Activated naive CD8-positive, alpha-beta T cell treated with anti-CD3 and anti-CD28 coated beads, Interleukin-2, amount 50 U/mL, for 24 hours (primary cell): ENCODE results near the gene ADAT3.

Experiments used
- ATAC-seq: fragments of 150-1000 bp; cut with Tn5 transposase; one replicate; pipeline ENCODE4 v1.10.0; 2021
- DNase-seq: peaks from one replicate; pipeline ENCODE4 v3.0.0; 2021
- H3K27ac Mint-ChIP-seq: one replicate; pipeline ENCODE4 v1.8.0; 2021; ENCODE audit warnings: mild to moderate bottlenecking, mixed read lengths
- H3K27me3 Mint-ChIP-seq: one replicate; pipeline ENCODE4 v1.8.0; 2021; ENCODE audit warnings: mixed read lengths
- H3K36me3 Mint-ChIP-seq: one replicate; pipeline ENCODE4 v1.8.0; 2021; ENCODE audit warnings: low read depth, mixed read lengths
- H3K4me1 Mint-ChIP-seq: one replicate; pipeline ENCODE4 v1.8.0; 2021; ENCODE audit warnings: mixed read lengths
- H3K4me3 Mint-ChIP-seq: one replicate; pipeline ENCODE4 v1.8.0; 2021; ENCODE audit warnings: mild to moderate bottlenecking, moderate library complexity, mixed read lengths
- H3K9me3 Mint-ChIP-seq: one replicate; pipeline ENCODE4 v1.8.0; 2021; ENCODE audit warnings: mixed read lengths

Gene ADAT3

GRCh38 chr19:1943661-1944087, 38.5 kb downstream of the ADAT3 start:
- Mint-ChIP-seq H3K4me3 (peak overlapping the region; percentile 90), H3K27me3 (no peaks in the 10 kb centered on the region), H3K36me3 (peaks cover 2% of the 10 kb centered on the region), H3K27ac (peak overlapping the region; percentile 90), H3K4me1 (peaks cover 33% of the 10 kb centered on the region), H3K9me3 (no peaks in the 10 kb centered on the region)
- ATAC-seq (no peak), DNase-seq (no peak)

GRCh38 chr19:1944088-1944915, 39.1 kb downstream of the ADAT3 start:
- Mint-ChIP-seq H3K4me3 (no peak overlapping the region), H3K9me3 (no peaks in the 10 kb centered on the region), H3K4me1 (peaks cover 33% of the 10 kb centered on the region), H3K36me3 (peaks cover 2% of the 10 kb centered on the region), H3K27ac (peak overlapping the region; percentile 56), H3K27me3 (no peaks in the 10 kb centered on the region)
- ATAC-seq (no peak), DNase-seq (no peak)

- H3K27ac Mint-ChIP-seq = peak overlapping the region; percentile 56
- H3K4me3 Mint-ChIP-seq = no peak overlapping the region
- H3K36me3 Mint-ChIP-seq = peaks cover 2% of the 10 kb centered on the region
- H3K27me3 Mint-ChIP-seq = no peaks in the 10 kb centered on the region
- H3K4me1 Mint-ChIP-seq = peaks cover 28% of the 10 kb centered on the region
- ATAC-seq (no peak), DNase-seq (no peak)
- no peaks in the 10 kb centered on the region for H3K9me3 Mint-ChIP-seq
Measured at GRCh38 chr19:1944916-1945561, 39.8 kb downstream of the ADAT3 start.

- peaks cover 24% of the 10 kb centered on the region for H3K4me1 Mint-ChIP-seq
- peaks cover 2% of the 10 kb centered on the region for H3K36me3 Mint-ChIP-seq
- no peaks in the 10 kb centered on the region for H3K9me3 Mint-ChIP-seq
- DNase-seq (peak; percentile 42), ATAC-seq (no peak)
- no peaks in the 10 kb centered on the region for H3K27me3 Mint-ChIP-seq
- no peak overlapping the region for H3K27ac Mint-ChIP-seq
- H3K4me3 Mint-ChIP-seq = no peak overlapping the region
Measured at GRCh38 chr19:1945899-1946298, 40.7 kb downstream of the ADAT3 start.

- no peaks in the 10 kb centered on the region for H3K9me3 Mint-ChIP-seq
- no peaks in the 10 kb centered on the region for H3K27me3 Mint-ChIP-seq
- H3K4me1 Mint-ChIP-seq = peaks cover 23% of the 10 kb centered on the region
- H3K4me3 Mint-ChIP-seq = no peak overlapping the region
- no peak for ATAC-seq
- DNase-seq = no peak
- no peak overlapping the region for H3K27ac Mint-ChIP-seq
- H3K36me3 Mint-ChIP-seq = peaks cover 2% of the 10 kb centered on the region
Measured at GRCh38 chr19:1947651-1948209, 42.5 kb downstream of the ADAT3 start.

GRCh38 chr19:1949304-1950101, 44.3 kb downstream of the ADAT3 start:
- DNase-seq (no peak), ATAC-seq (no peak)
- H3K36me3 Mint-ChIP-seq = peaks cover 2% of the 10 kb centered on the region
- no peak overlapping the region for H3K4me3 Mint-ChIP-seq
- peaks cover 9% of the 10 kb centered on the region for H3K4me1 Mint-ChIP-seq
- H3K27me3 Mint-ChIP-seq = no peaks in the 10 kb centered on the region
- no peaks in the 10 kb centered on the region for H3K9me3 Mint-ChIP-seq
- no peak overlapping the region for H3K27ac Mint-ChIP-seq

- Mint-ChIP-seq H3K27me3 (no peaks in the 10 kb centered on the region), H3K36me3 (peaks cover 2% of the 10 kb centered on the region), H3K9me3 (no peaks in the 10 kb centered on the region), H3K4me3 (no peak overlapping the region), H3K27ac (no peak overlapping the region), H3K4me1 (peaks cover 9% of the 10 kb centered on the region)
- ATAC-seq (no peak), DNase-seq (no peak)
Measured at GRCh38 chr19:1950640-1951039, 45.4 kb downstream of the ADAT3 start.

- Mint-ChIP-seq H3K27ac (no peak overlapping the region), H3K36me3 (no peaks in the 10 kb centered on the region), H3K4me1 (peaks cover 10% of the 10 kb centered on the region), H3K9me3 (no peaks in the 10 kb centered on the region), H3K27me3 (no peaks in the 10 kb centered on the region), H3K4me3 (no peak overlapping the region)
- DNase-seq = no peak
- ATAC-seq = no peak
Measured at GRCh38 chr19:1952635-1953034, 47.4 kb downstream of the ADAT3 start.

- Mint-ChIP-seq H3K36me3 (no peaks in the 10 kb centered on the region), H3K4me3 (no peak overlapping the region), H3K27ac (no peak overlapping the region), H3K27me3 (no peaks in the 10 kb centered on the region), H3K4me1 (peaks cover 10% of the 10 kb centered on the region), H3K9me3 (no peaks in the 10 kb centered on the region)
- ATAC-seq (no peak), DNase-seq (no peak)
Measured at GRCh38 chr19:1953037-1953436, 47.8 kb downstream of the ADAT3 start.

- Mint-ChIP-seq H3K27ac (no peak overlapping the region), H3K4me3 (no peak overlapping the region), H3K27me3 (no peaks in the 10 kb centered on the region), H3K9me3 (no peaks in the 10 kb centered on the region), H3K4me1 (peaks cover 8% of the 10 kb centered on the region), H3K36me3 (no peaks in the 10 kb centered on the region)
- DNase-seq (no peak), ATAC-seq (no peak)
Measured at GRCh38 chr19:1953441-1954094, 48.4 kb downstream of the ADAT3 start.

GRCh38 chr19:1954532-1954933, 49.3 kb downstream of the ADAT3 start:
- Mint-ChIP-seq H3K4me1 (peaks cover 5% of the 10 kb centered on the region), H3K9me3 (no peaks in the 10 kb centered on the region)

GRCh38 chr19:1955171-1956121, 50.2 kb downstream of the ADAT3 start:
- peak; percentile 21 for ATAC-seq
- H3K9me3 Mint-ChIP-seq = no peaks in the 10 kb centered on the region
- no peaks in the 10 kb centered on the region for H3K36me3 Mint-ChIP-seq
- DNase-seq = no peak
- no peaks in the 10 kb centered on the region for H3K27me3 Mint-ChIP-seq
- H3K27ac Mint-ChIP-seq = no peak overlapping the region
- H3K4me1 Mint-ChIP-seq = peaks cover 5% of the 10 kb centered on the region
- no peak overlapping the region for H3K4me3 Mint-ChIP-seq

More at GRCh38 chr19:1954532-1954933, 49.3 kb downstream of the ADAT3 start:
- DNase-seq (no peak), ATAC-seq (no peak)
- no peak overlapping the region for H3K27ac Mint-ChIP-seq
- no peaks in the 10 kb centered on the region for H3K27me3 Mint-ChIP-seq
- H3K36me3 Mint-ChIP-seq = no peaks in the 10 kb centered on the region
- H3K4me3 Mint-ChIP-seq = no peak overlapping the region

GRCh38 chr19:1956122-1956494, 50.9 kb downstream of the ADAT3 start:
- DNase-seq (no peak), ATAC-seq (no peak)
- Mint-ChIP-seq H3K4me1 (peaks cover 5% of the 10 kb centered on the region), H3K36me3 (no peaks in the 10 kb centered on the region), H3K4me3 (no peak overlapping the region), H3K9me3 (no peaks in the 10 kb centered on the region), H3K27ac (no peak overlapping the region), H3K27me3 (no peaks in the 10 kb centered on the region)
